Spleen (tissue), 7 donors: ENCODE data around the gene PCDH15.

Experiments
- POLR2A ChIP-seq, 3 donors: fragments of 450-650 bp; IDR thresholded peaks; one replicate each; pipeline ENCODE4 v1.5.1; 2017; ENCODE audit warnings: antibody characterized with exemption in 3 of 3, mild to moderate bottlenecking in 1 of 3
- TF ChIP-seq, protein P1 (sequence below), 11 experiments: fragments of 200-600 bp in 7 of 11; fragments of 450-650 bp in 4 of 11; sonication (generic) in 4 of 11; IDR thresholded peaks in 8 of 11; conservative IDR thresholded peaks in 3 of 11; 1 replicate in 7 of 11; 2 replicates in 4 of 11; pipeline versions ENCODE4 v1.4.0 to v1.8.0; 2016 to 2021; ENCODE audit warnings: antibody characterized with exemption in 11 of 11, inconsistent platforms in 4 of 11, mild to moderate bottlenecking in 1 of 11
- donor health status: DM: no; HTN: no; CAD: no; lungs with moderate emphysema.
- donor health status: DM: no; HTN: no; CAD: no.
- donor health status: DM: no; HTN: no; CAD: no.

DNA sequence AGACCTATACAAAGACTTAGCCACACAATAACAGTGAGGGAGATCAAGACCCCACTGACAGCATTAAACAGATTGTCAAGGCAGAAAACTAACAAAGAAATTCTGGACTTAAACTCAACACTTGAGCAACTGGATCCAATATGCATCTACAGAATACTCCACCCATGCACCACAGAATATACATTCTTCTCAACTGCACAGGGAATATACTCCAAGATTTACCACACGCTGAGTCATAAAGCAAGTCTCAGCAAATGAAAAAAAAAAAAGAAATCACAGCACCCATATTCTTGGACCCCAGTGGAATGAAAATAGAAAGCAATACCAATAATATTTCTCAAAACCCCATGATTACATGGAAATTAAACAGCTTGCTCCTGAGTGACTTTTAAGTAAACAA lies 680.2 kb downstream of the PCDH15 start:
- TF ChIP-seq, protein P1, sequence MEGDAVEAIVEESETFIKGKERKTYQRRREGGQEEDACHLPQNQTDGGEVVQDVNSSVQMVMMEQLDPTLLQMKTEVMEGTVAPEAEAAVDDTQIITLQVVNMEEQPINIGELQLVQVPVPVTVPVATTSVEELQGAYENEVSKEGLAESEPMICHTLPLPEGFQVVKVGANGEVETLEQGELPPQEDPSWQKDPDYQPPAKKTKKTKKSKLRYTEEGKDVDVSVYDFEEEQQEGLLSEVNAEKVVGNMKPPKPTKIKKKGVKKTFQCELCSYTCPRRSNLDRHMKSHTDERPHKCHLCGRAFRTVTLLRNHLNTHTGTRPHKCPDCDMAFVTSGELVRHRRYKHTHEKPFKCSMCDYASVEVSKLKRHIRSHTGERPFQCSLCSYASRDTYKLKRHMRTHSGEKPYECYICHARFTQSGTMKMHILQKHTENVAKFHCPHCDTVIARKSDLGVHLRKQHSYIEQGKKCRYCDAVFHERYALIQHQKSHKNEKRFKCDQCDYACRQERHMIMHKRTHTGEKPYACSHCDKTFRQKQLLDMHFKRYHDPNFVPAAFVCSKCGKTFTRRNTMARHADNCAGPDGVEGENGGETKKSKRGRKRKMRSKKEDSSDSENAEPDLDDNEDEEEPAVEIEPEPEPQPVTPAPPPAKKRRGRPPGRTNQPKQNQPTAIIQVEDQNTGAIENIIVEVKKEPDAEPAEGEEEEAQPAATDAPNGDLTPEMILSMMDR (IDR thresholded peaks at IDR 0.05 in 8 of 11, conservative IDR thresholded peaks at IDR 0.05 in 3 of 11) = no peak
- TF ChIP-seq POLR2A (IDR thresholded peaks at IDR 0.05) = no peak
